HUDEP-2 (cell line): ENCODE measurements around the gene IQCF6.
"Not testable (repeated sequence)": the region's sequence is repeated elsewhere in the genome, so short reads cannot be mapped to it uniquely, and the experiment has no call there.

Source experiments
- DNase-seq, 76 experiments: peaks; one replicate each; lab custom pipeline; 2025; ENCODE audit not compliant: unreplicated experiment in 76 of 76; lab: John Stamatoyannopoulos, UW

IQCF6 gene

DNA sequence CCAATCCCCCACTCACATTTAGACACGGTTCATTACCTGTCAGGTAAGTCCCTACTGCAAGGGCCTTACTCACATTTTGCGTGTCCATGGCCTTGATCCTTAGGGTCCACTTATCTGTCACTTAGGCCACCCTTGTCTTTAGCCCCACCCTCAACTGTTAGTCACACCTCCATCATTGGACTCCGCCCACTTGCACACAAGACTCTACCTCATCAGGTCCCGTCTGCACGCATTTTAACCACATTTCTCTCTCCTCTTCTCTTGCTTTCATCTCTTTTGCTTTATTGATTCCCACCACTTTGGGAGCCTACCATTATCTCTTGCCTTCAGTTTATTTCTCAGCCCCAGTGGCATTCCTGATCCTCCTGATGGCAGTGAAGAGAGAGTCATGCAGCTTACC lies at the start of gene IQCF6:
TSS of gene IQCF6 (minus strand) at position 101 of the 400 bp plus-strand sequence. CDS start at position 88, 13 bp downstream.
- DNase-seq: no peak

DNA sequence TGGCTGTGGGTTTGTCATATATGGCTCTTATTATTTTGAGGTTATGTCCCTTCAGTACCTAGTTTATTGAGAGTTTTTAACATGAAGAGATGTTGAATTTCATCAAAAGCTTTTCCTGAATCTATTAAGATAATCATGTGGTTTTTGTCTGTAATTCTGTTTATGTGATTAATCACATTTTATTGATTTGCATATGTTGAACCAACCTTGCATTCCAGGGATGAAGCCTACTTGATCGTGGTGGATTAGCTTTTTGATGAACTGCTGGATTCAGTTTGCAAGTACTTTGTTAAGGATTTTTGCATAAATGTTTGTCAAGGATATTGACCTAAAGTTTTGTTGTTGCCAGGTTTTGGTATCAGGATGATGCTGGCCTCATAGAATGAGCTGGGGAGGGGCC lies 49.3 kb upstream of the IQCF6 start:
- no peak for DNase-seq

DNA sequence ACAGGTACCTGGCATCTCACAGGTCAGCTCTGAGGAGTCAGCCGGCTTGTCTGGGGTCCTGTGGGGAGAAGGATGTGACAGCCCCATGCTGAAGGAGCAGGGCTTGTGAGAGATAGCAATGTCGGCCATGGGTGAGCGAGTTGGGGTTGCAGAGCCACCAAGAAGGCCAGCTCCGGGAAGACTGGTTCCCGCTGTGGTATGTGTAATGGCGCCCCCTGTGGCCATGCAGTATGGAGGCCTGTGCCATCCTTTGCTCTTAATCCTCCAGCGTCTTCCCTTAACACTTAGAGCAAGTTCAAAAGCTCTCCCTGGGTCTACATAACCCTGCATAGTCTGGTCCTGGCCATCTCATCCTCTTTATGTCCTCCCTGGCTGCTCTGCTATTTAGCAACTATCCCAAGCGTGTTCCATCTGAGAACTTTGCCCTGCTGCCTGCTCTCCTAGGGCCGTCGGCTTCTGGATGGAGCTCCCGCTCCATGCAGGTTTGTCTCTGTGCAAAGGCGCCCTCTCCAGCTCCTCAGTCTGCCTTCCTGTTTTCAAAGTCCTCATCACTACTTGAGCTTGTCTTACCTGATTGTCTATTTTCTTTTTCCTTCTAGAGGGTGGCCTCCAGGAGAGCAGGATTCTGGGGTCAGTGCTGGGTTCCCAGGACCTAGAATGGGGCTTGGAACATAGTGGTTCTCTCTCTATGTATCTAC lies 40.8 kb upstream of the IQCF6 start:
- peak in 13 of 76 experiments; percentile 3 to 34 (median 10) for DNase-seq

DNA sequence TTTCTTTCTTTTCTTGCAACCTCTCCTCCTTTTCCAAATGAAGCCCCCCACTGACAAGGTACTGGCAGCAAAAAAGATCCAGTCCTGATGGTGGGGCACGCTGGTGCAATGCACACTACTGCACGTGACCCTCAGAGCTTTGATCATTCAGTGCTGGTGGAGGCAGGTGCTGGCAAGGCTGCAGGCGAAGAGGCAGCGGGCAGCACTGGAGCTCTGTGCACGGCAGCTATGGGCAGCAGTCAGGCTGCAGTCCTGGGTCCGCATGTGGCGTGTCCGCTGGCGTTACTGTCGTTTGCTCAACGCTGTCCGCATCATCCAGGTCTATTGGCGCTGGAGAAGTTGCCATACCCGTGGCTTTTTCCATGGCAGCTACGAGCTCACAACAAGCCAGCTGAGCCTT lies 40.1 kb upstream of the IQCF6 start:
- DNase-seq: no peak

DNA sequence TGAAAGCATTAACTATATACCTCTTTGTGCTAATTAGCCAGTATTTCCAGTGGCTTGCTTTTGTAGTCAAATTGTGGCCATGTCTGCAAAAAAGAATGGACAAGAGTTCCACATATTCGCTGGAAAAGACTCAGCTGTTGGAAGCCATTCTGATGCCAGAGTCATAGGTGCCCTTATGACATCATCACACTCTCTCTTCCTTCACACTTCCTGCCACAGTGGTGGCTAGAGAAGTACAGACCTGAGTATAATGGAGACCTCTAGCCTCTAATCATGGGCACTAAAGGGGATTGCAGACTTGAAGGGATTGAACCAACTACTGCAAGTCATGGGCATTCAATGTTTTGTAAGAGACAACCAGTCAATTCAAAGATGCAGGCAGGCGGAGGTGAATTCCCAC lies 38.3 kb upstream of the IQCF6 start:
- DNase-seq: no peak

DNA sequence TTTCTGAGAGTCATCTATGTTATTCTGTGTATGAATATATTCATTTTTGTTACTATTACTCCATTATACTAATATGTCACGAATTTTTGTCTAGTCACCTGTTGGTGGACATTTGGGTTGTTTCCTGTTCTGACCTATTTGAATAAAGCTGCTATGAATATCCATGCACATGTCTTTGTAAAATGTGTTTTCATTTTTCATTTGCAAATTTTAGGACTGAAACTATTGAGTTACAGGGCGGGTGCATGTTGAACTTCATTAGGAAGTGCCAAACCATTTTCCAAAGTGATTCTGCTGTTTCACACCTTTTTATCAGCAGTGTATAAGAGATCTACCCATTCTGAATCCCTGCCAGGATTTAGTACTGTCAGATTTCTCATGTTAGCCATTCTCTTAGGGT lies 37.7 kb upstream of the IQCF6 start:
- no peak for DNase-seq

DNA sequence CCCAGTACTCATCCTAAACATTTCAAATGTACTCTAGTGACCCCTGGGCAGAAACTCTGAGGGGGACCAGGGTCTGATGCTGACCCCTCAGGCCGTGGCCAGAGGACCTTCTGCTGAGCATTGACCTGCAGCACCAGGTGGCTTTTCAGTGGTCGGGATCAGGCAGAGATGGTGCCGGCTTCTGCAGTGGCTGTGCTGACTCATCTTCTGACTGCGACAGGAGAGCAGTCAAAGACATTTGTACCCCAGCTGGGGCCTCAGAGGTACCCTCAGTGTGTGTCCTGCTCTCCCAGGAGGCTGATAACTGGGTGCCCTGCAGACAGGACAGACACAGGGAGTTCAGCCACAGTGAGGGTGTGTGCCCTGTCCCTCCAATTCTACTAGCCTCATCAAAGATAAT lies 36.6 kb upstream of the IQCF6 start:
- DNase-seq: no peak

DNA sequence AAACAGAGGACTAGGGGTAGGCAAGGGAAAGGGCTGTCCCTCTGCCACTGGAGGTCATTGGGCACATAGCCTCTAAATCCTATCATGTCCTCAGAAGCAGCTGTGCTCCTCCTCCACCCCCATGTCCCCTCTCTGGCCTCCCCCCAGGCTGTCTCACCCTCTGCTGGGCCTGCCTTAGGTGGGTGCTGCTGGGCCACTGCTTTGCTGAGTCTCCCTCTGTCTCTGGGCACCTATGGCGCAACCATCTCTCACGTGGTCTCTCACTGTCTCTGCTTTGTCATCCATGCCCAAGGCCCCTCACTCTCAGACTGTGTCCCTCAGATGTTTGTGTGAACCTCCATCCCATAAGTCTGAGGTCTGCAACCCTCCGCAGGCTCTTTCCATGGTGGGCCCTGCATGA lies 35.0 kb upstream of the IQCF6 start:
- DNase-seq: no peak

DNA sequence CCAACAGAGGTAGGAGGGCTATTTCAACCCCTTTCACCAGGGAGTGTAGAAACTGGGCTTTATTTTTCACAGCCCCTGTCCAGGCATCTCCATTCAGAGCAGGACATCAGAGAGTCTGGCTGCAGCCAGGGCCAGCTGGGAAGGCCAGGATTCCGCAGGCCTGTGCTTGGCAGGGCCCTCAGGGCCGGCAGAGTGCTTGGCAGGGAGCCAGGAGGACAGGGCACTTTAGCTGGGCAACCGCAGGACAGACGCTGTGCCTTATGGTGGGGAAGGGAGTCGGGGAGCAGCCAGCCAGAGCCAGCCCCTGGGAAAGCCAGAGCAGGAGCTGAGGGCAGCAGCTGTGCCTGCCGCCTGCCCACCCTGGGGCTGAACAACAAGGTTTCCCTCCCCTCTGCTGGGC lies 34.5 kb upstream of the IQCF6 start:
- DNase-seq: no peak

DNA sequence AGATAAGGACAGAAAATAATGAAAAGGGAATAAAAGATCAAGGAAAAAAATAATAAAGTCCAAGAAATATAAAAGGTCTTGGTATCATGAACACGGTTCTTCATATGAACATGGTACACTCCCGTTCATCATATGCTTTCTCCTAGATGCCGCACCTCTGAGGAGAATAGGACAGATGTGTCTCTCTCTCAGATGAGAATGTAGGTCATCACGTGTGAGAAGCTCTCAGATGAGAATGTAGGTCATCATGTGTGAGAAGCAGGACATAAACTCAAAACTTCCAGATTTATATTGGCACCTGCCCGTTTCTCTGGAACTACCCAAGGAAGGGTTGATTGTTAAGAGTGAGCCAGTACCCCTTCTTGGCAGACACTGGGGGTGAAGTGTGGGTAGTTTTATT lies 29.9 kb upstream of the IQCF6 start:
- DNase-seq: no peak

DNA sequence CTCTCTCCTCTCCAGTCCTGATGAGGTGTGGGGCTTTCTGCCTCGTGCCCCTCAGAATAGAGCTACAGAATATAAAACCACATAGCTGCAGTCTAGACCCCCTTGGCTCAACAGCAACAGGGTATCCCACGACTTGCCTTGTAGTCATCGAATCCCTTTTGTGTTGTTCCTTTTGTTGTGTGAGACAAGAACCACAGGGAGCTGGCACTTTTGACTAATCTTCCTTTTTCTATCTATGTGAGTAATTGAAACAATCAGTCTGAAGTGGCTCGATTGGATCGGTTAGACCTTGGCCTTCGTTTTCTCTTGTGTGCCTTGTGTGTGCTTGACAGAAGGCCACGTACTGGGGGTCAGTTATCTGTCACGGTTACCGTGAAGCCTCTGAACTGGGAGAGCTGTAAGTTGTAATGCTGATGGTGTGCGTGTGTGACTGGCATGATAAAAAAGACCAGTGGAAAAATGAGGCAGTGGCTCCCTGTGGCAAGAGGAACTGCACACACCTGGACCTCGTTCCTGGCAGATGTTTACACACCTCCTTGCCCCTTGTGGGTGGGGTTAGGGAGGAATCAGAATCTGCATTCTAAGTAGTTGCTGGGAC lies 23.2 kb upstream of the IQCF6 start:
- DNase-seq: no peak

DNA sequence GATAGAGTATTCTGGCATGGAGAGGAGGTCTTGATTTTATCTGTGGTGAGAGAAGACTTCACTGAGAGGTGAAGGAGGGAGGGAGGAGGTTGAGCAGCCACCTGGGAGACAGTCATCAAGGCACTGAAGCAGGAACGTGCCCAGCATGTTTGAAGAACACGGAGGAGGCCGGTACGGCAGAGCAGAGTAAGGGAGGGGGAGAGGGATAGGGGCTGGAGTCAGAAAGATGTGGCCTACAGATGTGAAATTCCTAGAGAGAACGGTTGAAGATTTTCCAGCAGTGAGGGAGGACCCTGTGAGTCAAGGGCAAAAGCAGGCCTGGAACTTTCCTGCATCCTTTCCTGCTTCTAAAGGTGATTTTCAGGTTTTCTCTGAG lies 21.7 kb upstream of the IQCF6 start:
- DNase-seq: no peak

DNA sequence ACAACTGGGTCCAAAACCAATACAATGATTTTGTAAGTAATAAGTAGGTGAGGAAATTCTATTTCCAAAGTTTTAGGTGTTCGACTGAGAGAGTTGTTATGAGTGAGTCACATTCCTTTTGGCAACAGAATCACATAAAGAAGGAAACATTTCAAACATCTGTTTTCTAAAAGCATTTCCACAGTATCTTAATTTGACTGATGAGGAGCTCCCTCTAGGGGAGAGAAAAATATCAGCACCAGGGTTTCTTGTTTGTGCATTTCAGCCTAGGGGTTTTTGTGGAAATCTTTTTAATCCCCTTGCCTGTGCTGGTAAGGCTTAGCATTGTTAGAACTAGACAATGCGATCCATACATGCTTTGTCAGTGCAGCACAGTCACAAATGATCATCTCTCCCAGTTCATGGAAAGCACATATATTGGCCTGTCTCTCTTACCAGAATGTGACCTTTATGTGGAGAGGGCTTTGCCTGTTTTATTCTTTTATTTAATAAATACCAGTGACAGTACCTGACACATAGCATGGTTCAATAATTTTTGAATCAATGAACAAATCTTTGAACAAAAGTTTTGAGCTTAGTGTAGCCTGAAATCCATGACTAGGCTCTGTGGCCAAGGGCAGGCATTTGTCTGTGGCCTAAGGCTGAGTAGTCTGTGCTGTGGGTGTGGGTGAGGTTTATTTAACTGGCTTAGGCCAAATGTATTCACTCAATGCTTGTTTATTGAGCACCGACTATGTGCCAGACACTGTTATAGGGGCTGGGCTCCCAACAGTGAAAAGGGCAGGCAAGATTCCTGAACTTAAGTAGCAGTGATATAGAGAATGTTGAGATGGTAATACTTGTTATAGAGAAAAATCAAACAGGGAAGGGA lies 21.1 kb upstream of the IQCF6 start:
- DNase-seq: peak in 20 of 76 experiments; percentile 10 to 57 (median 25)

DNA sequence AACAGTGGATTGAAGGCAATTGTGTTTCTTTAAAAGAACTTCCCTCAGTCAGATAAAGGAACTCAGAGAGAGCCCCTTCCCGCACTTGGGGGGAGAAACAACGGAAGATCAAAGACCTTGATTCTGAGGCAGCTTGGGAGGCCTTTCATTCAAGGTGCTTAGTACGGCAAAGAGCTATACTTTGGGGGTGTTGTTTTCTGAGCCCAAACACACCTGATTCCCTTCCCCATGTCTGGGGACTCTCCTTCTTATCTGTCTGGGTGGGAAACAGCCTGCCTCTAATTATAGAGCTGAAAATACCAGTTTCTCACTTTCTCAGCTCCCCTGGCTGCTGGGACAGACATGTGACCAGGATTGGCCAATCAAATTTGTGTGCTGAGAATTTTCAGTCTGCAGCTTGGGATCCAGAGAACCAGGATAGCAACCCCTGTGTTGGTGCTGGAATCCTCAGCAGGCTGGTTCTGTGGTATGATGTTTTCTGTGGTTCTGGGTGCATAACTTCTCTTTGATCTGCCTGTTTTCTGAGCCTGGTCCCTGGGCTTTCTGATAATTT lies 19.4 kb upstream of the IQCF6 start:
- no peak for DNase-seq

DNA sequence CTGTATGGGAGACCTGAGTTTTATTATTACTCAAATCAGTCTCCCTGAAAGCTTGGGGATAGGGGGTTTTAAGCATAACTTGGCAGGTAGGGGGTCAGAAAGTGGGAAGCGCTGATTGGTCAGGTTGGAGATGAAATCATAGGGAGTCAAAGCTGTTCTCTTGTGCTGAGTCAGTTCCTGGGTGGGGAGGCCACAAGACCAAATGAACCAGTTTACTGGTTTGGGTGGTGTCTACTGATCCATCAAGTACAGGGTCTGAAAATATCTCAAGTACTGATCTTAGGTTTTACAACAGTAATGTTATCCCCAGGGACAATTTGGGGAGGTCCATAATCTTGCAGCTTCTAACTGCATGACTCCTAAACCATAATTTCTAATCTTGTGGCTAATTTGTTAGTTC lies 17.8 kb upstream of the IQCF6 start:
- DNase-seq: peak in 1 of 76 experiments; percentile 14

DNA sequence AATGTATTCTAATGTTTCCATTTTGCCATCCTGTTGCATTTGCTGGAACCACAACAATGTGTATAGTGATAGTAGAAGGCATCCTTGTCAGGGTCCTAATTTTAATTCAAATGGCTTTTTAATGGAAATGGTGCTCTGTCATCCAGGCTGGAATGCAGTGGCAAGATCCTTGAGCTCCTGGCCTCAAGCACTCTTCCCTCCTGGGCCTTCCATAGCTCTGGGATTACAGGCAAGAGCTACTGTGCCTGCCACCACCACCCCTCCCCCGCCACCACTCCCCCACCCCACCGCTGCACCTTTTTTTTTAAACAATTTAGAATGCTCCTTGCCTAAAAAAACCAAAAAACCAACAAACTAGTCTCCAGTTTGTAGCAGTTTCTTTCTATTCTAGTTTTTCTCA lies 15.2 kb upstream of the IQCF6 start:
- DNase-seq: no peak

DNA sequence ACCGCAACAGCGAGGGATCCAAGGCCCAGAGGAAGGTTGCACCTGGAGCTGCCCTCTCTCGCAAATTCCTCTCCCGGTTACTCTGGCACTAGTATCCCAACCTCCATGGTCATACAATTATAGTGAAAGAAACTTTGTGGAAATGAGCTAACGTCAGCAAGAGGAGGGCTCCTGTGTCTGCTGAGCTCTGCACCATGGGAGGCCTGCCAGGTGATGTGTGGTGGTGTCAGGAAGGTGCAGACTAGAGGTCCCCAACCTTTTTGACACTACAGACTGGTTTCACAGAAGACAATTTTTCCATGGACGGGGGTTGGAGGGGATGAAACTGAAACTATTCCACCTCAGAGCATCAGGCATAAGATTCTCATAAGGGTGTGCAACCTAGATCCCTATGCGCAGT lies 13.2 kb upstream of the IQCF6 start:
- DNase-seq: no peak

DNA sequence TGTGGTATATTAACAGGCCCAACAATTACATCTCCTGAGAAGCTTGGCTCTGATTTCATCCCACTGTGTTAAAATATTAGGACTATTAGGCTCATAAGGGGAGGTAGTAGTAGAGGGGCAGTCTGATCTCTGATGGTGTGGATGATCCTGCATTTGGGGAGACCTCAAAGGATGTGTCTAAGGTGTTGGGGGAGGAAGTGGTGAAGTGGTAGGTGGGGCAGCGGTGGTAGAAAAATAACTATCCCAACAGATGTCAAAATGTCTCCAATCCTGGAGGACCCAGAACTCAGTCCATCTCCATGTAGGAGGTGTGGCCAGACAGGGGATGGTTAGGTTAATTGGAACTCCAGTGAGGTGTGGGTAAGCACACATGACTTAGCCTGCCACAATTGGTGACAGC lies 10.4 kb upstream of the IQCF6 start:
- no peak for DNase-seq

DNA sequence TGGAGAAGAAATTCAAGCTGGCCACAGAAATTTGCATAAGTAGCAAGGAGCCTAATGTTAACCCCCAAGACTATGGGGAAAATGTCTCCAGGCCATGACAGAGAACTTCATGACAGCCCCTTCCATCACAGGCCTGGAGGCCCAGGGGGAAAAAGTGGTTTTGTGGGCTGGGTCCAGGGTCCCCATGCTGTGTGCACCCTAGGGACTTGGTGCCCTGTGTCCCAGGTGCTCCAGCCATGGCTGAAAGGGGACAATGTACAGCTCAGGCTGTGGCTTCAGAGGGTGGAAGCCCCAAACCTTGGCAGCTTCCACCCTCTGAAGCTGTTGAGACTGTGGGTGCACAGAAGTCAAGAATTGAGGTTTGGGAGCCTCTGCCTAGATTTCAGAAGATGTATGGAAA lies 8.5 kb upstream of the IQCF6 start:
- DNase-seq: not testable (repeated sequence)

DNA sequence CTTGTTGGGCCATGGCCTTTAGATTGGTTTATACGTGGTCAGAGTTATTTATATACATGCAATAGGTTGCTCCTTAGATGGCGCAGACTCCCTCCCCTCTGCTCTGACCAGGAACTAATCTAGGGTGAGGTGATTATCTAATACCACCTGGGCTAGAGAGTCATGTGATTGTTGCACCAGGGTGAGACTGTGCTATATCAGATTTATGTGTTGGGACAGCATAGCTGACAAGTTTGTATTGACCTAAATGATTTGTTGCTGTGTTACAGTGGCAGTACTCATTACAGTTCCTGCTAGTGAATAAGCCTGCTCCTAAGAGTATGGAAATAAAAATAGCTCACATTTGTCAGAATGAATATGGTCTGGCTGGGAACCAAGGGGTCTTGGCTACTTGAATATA lies 7.2 kb upstream of the IQCF6 start:
- DNase-seq: no peak

DNA sequence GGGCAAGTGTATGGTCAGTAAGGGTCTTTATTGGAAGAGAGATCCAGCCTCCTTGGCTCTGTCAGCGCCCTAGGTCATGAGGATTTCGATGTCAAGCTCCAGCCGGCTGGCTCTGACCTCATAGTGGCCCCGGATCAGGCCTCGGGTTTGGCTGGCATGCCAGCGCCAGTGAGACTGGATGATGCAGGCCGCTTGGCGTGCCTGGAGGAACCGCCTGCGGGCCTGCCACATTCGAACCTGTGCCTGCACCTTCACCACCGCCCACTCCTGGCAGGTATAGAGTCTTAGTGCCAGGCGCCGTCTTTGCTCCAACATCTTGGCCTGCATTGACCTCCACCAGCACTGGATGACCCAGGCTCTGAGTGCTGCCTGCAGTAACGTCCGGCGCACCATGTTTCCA lies 483 bp downstream of the IQCF6 start:
- no peak for DNase-seq

DNA sequence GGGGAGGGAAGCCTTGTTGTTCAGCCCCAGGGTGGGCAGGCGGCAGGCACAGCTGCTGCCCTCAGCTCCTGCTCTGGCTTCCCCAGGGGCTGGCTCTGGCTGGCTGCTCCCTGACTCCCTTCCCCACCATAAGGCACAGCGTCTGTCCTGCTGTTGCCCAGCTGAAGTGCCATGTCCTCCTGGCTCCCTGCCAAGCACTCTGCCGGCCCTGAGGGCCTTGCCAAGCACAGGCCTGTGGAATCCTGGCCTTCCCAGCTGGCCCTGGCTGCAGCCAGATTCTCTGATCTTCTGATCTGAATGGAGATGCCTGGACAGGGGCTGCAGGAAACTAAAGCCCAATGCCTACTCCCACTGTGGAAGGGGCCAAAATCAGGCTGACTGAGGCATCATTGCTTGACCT lies 1.1 kb downstream of the IQCF6 start:
- no peak for DNase-seq
